ENCODE data around the gene LIN9.

Gene LIN9

GRCh38 chr1:226261818-226262217 is 47.1 kb downstream of the LIN9 start:
- TF ChIP-seq TCF12 (IDR thresholded peaks at IDR 0.05; ENCODE audit: low read depth) (no peak), CEBPB (IDR thresholded peaks at IDR 0.05) (peak; percentile 71)

DNA sequence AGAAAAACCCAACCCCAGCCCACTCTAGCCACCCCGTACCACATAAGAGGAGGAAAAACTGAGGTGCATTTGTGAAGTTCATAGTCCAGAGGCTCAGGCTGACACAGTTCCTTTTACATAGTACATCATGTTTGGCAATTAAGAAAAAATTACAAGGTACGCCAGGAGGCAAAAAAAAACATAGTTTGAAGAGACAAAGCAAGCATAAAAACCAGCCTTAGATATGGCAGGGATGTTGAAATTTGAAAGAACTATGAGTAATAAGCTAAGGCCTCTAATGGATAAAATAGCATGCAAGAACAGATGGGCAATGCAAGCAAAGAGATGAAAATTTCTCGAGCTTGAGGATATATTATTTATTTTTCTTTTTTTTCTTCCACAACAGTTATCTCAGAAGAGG is 53.6 kb downstream of the LIN9 start:
- no peak for TF ChIP-seq TAF1 (IDR thresholded peaks at IDR 0.05; ENCODE audit: low read depth)
- TF ChIP-seq, protein P1, sequence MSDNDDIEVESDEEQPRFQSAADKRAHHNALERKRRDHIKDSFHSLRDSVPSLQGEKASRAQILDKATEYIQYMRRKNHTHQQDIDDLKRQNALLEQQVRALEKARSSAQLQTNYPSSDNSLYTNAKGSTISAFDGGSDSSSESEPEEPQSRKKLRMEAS (IDR thresholded peaks at IDR 0.05): no peak
- TF ChIP-seq TCF12 (IDR thresholded peaks at IDR 0.05; ENCODE audit: low read depth): no peak
- TF ChIP-seq EP300 (IDR thresholded peaks at IDR 0.05; ENCODE audit: borderline replicate concordance): no peak
- TF ChIP-seq NFIC (IDR thresholded peaks at IDR 0.05): no peak
- no peak for TF ChIP-seq FOXM1 (IDR thresholded peaks at IDR 0.05; ENCODE audit: borderline replicate concordance, low read depth)
- TF ChIP-seq TEAD4 (IDR thresholded peaks at IDR 0.05): no peak
- no peak for TF ChIP-seq ZBTB7A (IDR thresholded peaks at IDR 0.05; ENCODE audit: low read depth)
- TF ChIP-seq CEBPB (IDR thresholded peaks at IDR 0.05): no peak
- TF ChIP-seq RAD21 (IDR thresholded peaks at IDR 0.05; ENCODE audit: low read depth): no peak
- TF ChIP-seq EGR1 (IDR thresholded peaks at IDR 0.05): no peak
- no peak for TF ChIP-seq YY1 (IDR thresholded peaks at IDR 0.05; ENCODE audit: low read depth)
- TF ChIP-seq REST (IDR thresholded peaks at IDR 0.05; ENCODE audit: low read depth): no peak
- no peak for TF ChIP-seq CREB1 (IDR thresholded peaks at IDR 0.05; ENCODE audit: low read depth)

- TF ChIP-seq NFIC (IDR thresholded peaks at IDR 0.05) (no peak), EP300 (IDR thresholded peaks at IDR 0.05; ENCODE audit: borderline replicate concordance) (no peak), FOXM1 (IDR thresholded peaks at IDR 0.05; ENCODE audit: borderline replicate concordance, low read depth) (no peak), TAF1 (IDR thresholded peaks at IDR 0.05; ENCODE audit: low read depth) (no peak), CEBPB (IDR thresholded peaks at IDR 0.05) (no peak), EGR1 (IDR thresholded peaks at IDR 0.05) (no peak), RAD21 (IDR thresholded peaks at IDR 0.05; ENCODE audit: low read depth) (no peak), CREB1 (IDR thresholded peaks at IDR 0.05; ENCODE audit: low read depth) (no peak), TEAD4 (IDR thresholded peaks at IDR 0.05) (no peak)
- TF ChIP-seq, protein P1 (IDR thresholded peaks at IDR 0.05): no peak
These were observed 55.0 kb downstream of the LIN9 start for GRCh38 chr1:226253933-226254332.

GRCh38 chr1:226250511-226250910 is 58.5 kb downstream of the LIN9 start:
- TF ChIP-seq NFIC (IDR thresholded peaks at IDR 0.05) (no peak), FOXM1 (IDR thresholded peaks at IDR 0.05; ENCODE audit: borderline replicate concordance, low read depth) (no peak), CREB1 (IDR thresholded peaks at IDR 0.05; ENCODE audit: low read depth) (no peak), TCF12 (IDR thresholded peaks at IDR 0.05; ENCODE audit: low read depth) (no peak), RAD21 (IDR thresholded peaks at IDR 0.05; ENCODE audit: low read depth) (no peak)

DNA sequence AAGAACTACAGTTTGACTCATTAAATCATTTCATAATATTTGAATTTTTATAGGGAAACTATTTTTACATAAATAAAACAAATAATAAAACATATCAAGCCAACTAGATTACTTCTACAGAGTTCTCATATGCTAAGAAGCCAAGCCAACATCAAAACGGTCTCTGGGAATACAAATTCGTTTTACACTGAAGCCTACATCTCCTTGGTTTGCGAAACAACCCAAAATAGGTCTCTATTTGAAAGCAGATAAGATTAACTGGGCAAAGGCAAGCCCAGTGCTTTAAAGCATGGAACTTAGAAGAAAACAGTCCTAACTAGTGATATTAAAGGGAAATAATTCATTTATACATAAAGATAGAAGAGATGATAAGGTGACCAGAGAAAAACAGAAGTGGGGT is 60.2 kb downstream of the LIN9 start:
- TF ChIP-seq EGR1 (IDR thresholded peaks at IDR 0.05) (no peak), CEBPB (IDR thresholded peaks at IDR 0.05) (no peak), TCF12 (IDR thresholded peaks at IDR 0.05; ENCODE audit: low read depth) (no peak), TEAD4 (IDR thresholded peaks at IDR 0.05) (no peak), REST (IDR thresholded peaks at IDR 0.05; ENCODE audit: low read depth) (no peak), ZBTB7A (IDR thresholded peaks at IDR 0.05; ENCODE audit: low read depth) (no peak), NFIC (IDR thresholded peaks at IDR 0.05) (no peak), TAF1 (IDR thresholded peaks at IDR 0.05; ENCODE audit: low read depth) (no peak), RAD21 (IDR thresholded peaks at IDR 0.05; ENCODE audit: low read depth) (no peak), YY1 (IDR thresholded peaks at IDR 0.05; ENCODE audit: low read depth) (no peak), USF1 (IDR thresholded peaks at IDR 0.05) (no peak), FOXM1 (IDR thresholded peaks at IDR 0.05; ENCODE audit: borderline replicate concordance, low read depth) (no peak), CREB1 (IDR thresholded peaks at IDR 0.05; ENCODE audit: low read depth) (no peak), EP300 (IDR thresholded peaks at IDR 0.05; ENCODE audit: borderline replicate concordance) (no peak)
- TF ChIP-seq, protein P1 (IDR thresholded peaks at IDR 0.05): no peak

- TF ChIP-seq CREB1 (IDR thresholded peaks at IDR 0.05; ENCODE audit: low read depth): no peak
- TF ChIP-seq TEAD4 (IDR thresholded peaks at IDR 0.05): no peak
- no peak for TF ChIP-seq EGR1 (IDR thresholded peaks at IDR 0.05)
- TF ChIP-seq ZBTB7A (IDR thresholded peaks at IDR 0.05; ENCODE audit: low read depth): no peak
- TF ChIP-seq REST (IDR thresholded peaks at IDR 0.05; ENCODE audit: low read depth): no peak
- no peak for TF ChIP-seq FOXM1 (IDR thresholded peaks at IDR 0.05; ENCODE audit: borderline replicate concordance, low read depth)
- no peak for TF ChIP-seq RAD21 (IDR thresholded peaks at IDR 0.05; ENCODE audit: low read depth)
- TF ChIP-seq EP300 (IDR thresholded peaks at IDR 0.05; ENCODE audit: borderline replicate concordance): no peak
- TF ChIP-seq YY1 (IDR thresholded peaks at IDR 0.05; ENCODE audit: low read depth): no peak
- no peak for TF ChIP-seq NFIC (IDR thresholded peaks at IDR 0.05)
These were observed 60.9 kb downstream of the LIN9 start for GRCh38 chr1:226248091-226248490.
